Body of pancreas (tissue), 4 donors: ENCODE data around the gene MGMT.

ENCODE experiments used
- CTCF ChIP-seq, 7 experiments: fragments of 450-650 bp in 4 of 7; fragments of 200-600 bp in 3 of 7; sonication (generic) in 3 of 7; IDR thresholded peaks; one replicate each; pipeline ENCODE4 v1.5.1; 2016 to 2019; ENCODE audit warnings: antibody characterized with exemption in 7 of 7
- POLR2A ChIP-seq, 3 donors: fragments of 450-650 bp; IDR thresholded peaks; one replicate each; pipeline ENCODE4 v1.6.1; 2016; ENCODE audit warnings: antibody characterized with exemption in 3 of 3, mild to moderate bottlenecking in 2 of 3

GRCh38 chr10:129593953-129594352 lies 126.9 kb downstream of the MGMT start:
- TF ChIP-seq CTCF (IDR thresholded peaks at IDR 0.05) (no peak), POLR2A (IDR thresholded peaks at IDR 0.05) (no peak)
